ENCODE data around the gene DHRS2.

DNA sequence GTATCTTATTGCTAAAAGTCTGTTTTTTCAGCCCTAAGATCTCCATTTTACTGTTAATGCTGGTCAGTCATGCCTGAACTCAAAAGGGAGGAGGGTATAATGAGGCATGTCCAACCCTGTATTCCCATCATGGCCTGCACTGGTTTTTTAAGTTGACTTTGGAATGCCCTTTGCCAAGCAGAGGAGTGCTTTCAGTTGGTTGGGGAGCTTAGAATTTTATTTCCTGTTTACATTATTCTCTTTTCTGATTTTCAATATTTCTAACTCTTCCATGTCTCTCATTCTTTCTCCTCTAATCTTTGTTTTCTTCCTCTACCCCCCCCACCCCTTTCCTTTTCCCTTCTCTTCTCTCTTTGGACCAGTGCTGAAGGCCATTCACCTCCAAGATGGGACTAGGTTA lies 4.9 kb upstream of the DHRS2 start:
- TF ChIP-seq, protein P1, sequence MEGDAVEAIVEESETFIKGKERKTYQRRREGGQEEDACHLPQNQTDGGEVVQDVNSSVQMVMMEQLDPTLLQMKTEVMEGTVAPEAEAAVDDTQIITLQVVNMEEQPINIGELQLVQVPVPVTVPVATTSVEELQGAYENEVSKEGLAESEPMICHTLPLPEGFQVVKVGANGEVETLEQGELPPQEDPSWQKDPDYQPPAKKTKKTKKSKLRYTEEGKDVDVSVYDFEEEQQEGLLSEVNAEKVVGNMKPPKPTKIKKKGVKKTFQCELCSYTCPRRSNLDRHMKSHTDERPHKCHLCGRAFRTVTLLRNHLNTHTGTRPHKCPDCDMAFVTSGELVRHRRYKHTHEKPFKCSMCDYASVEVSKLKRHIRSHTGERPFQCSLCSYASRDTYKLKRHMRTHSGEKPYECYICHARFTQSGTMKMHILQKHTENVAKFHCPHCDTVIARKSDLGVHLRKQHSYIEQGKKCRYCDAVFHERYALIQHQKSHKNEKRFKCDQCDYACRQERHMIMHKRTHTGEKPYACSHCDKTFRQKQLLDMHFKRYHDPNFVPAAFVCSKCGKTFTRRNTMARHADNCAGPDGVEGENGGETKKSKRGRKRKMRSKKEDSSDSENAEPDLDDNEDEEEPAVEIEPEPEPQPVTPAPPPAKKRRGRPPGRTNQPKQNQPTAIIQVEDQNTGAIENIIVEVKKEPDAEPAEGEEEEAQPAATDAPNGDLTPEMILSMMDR (IDR thresholded peaks at IDR 0.05; ENCODE audit: insufficient read depth, low read length, poor library complexity, severe bottlenecking) = no peak
- TF ChIP-seq EZH2phosphoT487 (conservative IDR thresholded peaks at IDR 0.05; ENCODE audit: low read length) = no peak

All from SU-DHL-6 (cell line).